Tibial artery (tissue), 4 donors: ENCODE results near the gene UVRAG.

Experiments used
- DNase-seq, 2 donors: peaks; one replicate each; pipeline ENCODE4 v3.0.0-alpha.2; 2019
- H3K27ac ChIP-seq, 2 donors: fragments of 200-600 bp; sonication (generic) in 1 of 2; 1 replicate in 1 of 2; 2 replicates in 1 of 2; pipeline ENCODE4 v1.5.1; 2018 to 2019; ENCODE audit warnings: mild to moderate bottlenecking in 1 of 2
- H3K27me3 ChIP-seq, 2 donors: fragments of 200-600 bp; sonication (generic) in 1 of 2; one replicate each; pipeline versions ENCODE4 v1.5.1 to v1.6.0; 2016 to 2019
- H3K36me3 ChIP-seq, 3 donors: fragments of 200-600 bp; sonication (generic) in 2 of 3; one replicate each; pipeline ENCODE4 v1.5.1; 2016 to 2019; ENCODE audit warnings: mild to moderate bottlenecking in 2 of 3
- H3K4me1 ChIP-seq, 4 donors: fragments of 200-600 bp; sonication (generic) in 2 of 4; 1 replicate in 3 of 4; 2 replicates in 1 of 4; pipeline ENCODE4 v1.5.1; 2016 to 2019
- H3K4me3 ChIP-seq, 2 donors: fragments of 200-600 bp; sonication (generic) in 1 of 2; 1 replicate in 1 of 2; 2 replicates in 1 of 2; pipeline ENCODE4 v1.5.1; 2018 to 2019; ENCODE audit warnings: mild to moderate bottlenecking in 2 of 2
- H3K9me3 ChIP-seq, 3 donors: fragments of 200-600 bp; sonication (generic) in 1 of 3; one replicate each; pipeline ENCODE4 v1.5.1; 2016 to 2019
- intact Hi-C: fragments of 100-400 bp; cut with DNase I; formaldehyde crosslinking; loops from one replicate; pipeline ENCODE4 v1.15.0; 2023; ENCODE audit warnings: low total_unique reads
- TF ChIP-seq, protein P1 (sequence below), 2 experiments: fragments of 200-600 bp in 1 of 2; fragments of 450-650 bp in 1 of 2; IDR thresholded peaks; one replicate each; pipeline ENCODE4 v1.5.1; 2017 to 2019; ENCODE audit warnings: antibody characterized with exemption in 2 of 2, mild to moderate bottlenecking in 1 of 2, moderate library complexity in 1 of 2

Gene UVRAG

GRCh38 chr11:76169473-76169896, 354.5 kb downstream of the UVRAG start:
- no peaks in the 10 kb centered on the region for H3K4me1 ChIP-seq
- no peak overlapping the region for H3K27ac ChIP-seq
- DNase-seq = no peak
- intact Hi-C loops = no loop called here
- peaks cover 0 to under 1% of the 10 kb centered on the region in 2 donors for H3K27me3 ChIP-seq
- no peak overlapping the region for H3K4me3 ChIP-seq
- TF ChIP-seq, protein P1, sequence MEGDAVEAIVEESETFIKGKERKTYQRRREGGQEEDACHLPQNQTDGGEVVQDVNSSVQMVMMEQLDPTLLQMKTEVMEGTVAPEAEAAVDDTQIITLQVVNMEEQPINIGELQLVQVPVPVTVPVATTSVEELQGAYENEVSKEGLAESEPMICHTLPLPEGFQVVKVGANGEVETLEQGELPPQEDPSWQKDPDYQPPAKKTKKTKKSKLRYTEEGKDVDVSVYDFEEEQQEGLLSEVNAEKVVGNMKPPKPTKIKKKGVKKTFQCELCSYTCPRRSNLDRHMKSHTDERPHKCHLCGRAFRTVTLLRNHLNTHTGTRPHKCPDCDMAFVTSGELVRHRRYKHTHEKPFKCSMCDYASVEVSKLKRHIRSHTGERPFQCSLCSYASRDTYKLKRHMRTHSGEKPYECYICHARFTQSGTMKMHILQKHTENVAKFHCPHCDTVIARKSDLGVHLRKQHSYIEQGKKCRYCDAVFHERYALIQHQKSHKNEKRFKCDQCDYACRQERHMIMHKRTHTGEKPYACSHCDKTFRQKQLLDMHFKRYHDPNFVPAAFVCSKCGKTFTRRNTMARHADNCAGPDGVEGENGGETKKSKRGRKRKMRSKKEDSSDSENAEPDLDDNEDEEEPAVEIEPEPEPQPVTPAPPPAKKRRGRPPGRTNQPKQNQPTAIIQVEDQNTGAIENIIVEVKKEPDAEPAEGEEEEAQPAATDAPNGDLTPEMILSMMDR (IDR thresholded peaks at IDR 0.05) = no peak
- no peaks in the 10 kb centered on the region for H3K36me3 ChIP-seq
- no peaks in the 10 kb centered on the region for H3K9me3 ChIP-seq

DNA sequence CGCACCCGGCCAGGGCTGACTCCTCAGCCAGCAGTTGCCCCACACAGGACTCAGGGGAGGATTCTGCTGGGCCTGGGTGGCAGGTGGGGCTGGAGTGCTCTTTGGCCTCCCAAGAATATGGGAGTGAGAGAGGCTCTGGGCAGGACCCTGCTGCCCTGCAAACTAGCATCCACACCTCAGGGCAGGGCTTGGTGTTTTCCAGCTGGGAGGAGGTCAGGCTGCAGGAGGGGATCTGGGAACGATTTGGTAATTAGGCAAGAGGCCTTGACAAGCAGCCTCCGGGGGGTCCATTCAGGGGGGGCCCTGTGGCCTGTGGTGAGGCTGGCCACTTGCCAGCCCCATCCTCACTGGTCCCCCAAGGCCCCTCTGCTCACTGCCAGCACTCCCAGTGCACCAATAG, 355.5 kb downstream of the UVRAG start:
- H3K27me3 ChIP-seq = no peaks in the 10 kb centered on the region
- TF ChIP-seq, protein P1 (IDR thresholded peaks at IDR 0.05) = no peak

GRCh38 chr11:76172583-76172982, 357.6 kb downstream of the UVRAG start:
- no peak for DNase-seq
- H3K27me3 ChIP-seq = no peaks in the 10 kb centered on the region
- H3K27ac ChIP-seq = no peak overlapping the region
- intact Hi-C loops = no loop called here
- no peaks in the 10 kb centered on the region for H3K4me1 ChIP-seq
- H3K4me3 ChIP-seq = no peak overlapping the region
- TF ChIP-seq, protein P1 (IDR thresholded peaks at IDR 0.05) = no peak
- no peaks in the 10 kb centered on the region for H3K9me3 ChIP-seq
- H3K36me3 ChIP-seq = no peaks in the 10 kb centered on the region

More for the DNA sequence above, 355.5 kb downstream of the UVRAG start:
- intact Hi-C loops = no loop called here
- Histone ChIP-seq H3K9me3 (no peaks in the 10 kb centered on the region), H3K4me1 (no peaks in the 10 kb centered on the region), H3K27ac (no peak overlapping the region), H3K4me3 (no peak overlapping the region), H3K36me3 (no peaks in the 10 kb centered on the region)
- DNase-seq = no peak

- H3K27me3 ChIP-seq = no peaks in the 10 kb centered on the region
- DNase-seq = no peak
These were observed 358.7 kb downstream of the UVRAG start for GRCh38 chr11:76173663-76174062.

GRCh38 chr11:76174330-76174729, 359.3 kb downstream of the UVRAG start:
- H3K4me3 ChIP-seq = no peak overlapping the region
- no peaks in the 10 kb centered on the region for H3K4me1 ChIP-seq
- intact Hi-C loops = no loop called here
- DNase-seq = no peak
- TF ChIP-seq, protein P1 (IDR thresholded peaks at IDR 0.05) = no peak
- H3K36me3 ChIP-seq = no peaks in the 10 kb centered on the region
- H3K27ac ChIP-seq = no peak overlapping the region
- no peaks in the 10 kb centered on the region for H3K27me3 ChIP-seq
- no peaks in the 10 kb centered on the region for H3K9me3 ChIP-seq

More at GRCh38 chr11:76173663-76174062, 358.7 kb downstream of the UVRAG start:
- H3K9me3 ChIP-seq = no peaks in the 10 kb centered on the region
- no peaks in the 10 kb centered on the region for H3K36me3 ChIP-seq
- TF ChIP-seq, protein P1 (IDR thresholded peaks at IDR 0.05) = no peak
- intact Hi-C loops = no loop called here
- H3K4me1 ChIP-seq = no peaks in the 10 kb centered on the region
- no peak overlapping the region for H3K4me3 ChIP-seq
- no peak overlapping the region for H3K27ac ChIP-seq

DNA sequence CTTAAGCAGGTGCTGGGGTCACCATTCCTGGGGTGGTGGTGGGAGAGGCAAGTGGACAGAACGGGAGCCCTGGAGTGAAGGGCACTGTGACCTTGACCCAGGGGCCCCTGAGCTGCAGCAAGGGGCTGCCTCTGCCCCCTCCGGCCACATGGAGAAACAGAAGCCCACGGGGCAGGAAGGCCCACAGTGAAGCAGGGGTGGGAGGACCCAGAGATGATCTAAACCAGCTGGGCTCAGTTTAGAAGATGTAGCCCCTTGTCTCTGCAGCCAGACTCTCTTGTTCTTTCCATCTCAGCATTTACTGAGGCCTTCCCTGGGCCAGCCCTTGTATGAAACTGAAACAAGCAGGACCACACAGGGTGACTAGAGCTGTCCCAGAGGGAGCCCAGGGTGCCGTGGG, 360.8 kb downstream of the UVRAG start:
- no peak overlapping the region for H3K4me3 ChIP-seq
- H3K27me3 ChIP-seq = no peaks in the 10 kb centered on the region
- H3K27ac ChIP-seq = no peak overlapping the region
- TF ChIP-seq, protein P1 (IDR thresholded peaks at IDR 0.05) = no peak
- no peaks in the 10 kb centered on the region for H3K4me1 ChIP-seq
- DNase-seq = no peak
- intact Hi-C loops = no loop called here
- H3K9me3 ChIP-seq = no peaks in the 10 kb centered on the region
- H3K36me3 ChIP-seq = no peaks in the 10 kb centered on the region
